ENCODE results near the gene PPP2R5B. TPM values are rescaled to one million over a fixed set of nuclear protein-coding genes. Genes with fewer than 3 reads are reported as not detected.

Gene PPP2R5B
- polyA plus RNA-seq, 2 donors, result 6.6 to 11.0 TPM

Other genes with a start within 250 kb of the PPP2R5B start
- gene NRXN2, start 201.5 kb upstream of the PPP2R5B start, polyA plus RNA-seq, result under 1 TPM; 0.24 to 0.44 TPM
- gene RASGRP2, start 180.5 kb upstream of the PPP2R5B start, polyA plus RNA-seq, result 10 to 100 TPM in 1 of 2 donors, 1 to 10 TPM in 1; 7.9 to 13.0 TPM
- gene PYGM, start 164.7 kb upstream of the PPP2R5B start, polyA plus RNA-seq, result 1 to 10 TPM; 1.2 to 1.7 TPM
- gene SF1, start 146.1 kb upstream of the PPP2R5B start, polyA plus RNA-seq, result 10 to 100 TPM; 79.0 to 88.0 TPM
- gene MAP4K2, start 121.5 kb upstream of the PPP2R5B start, polyA plus RNA-seq, result 1 to 10 TPM; 4.7 to 7.5 TPM
- 10 to 100 TPM; 15.4 to 19.0 TPM for gene MEN1, start 114.1 kb upstream of the PPP2R5B start, polyA plus RNA-seq
- gene CDC42BPG, start 80.0 kb upstream of the PPP2R5B start, polyA plus RNA-seq, result 10 to 100 TPM; 17.5 to 30.7 TPM
- 10 to 100 TPM; 16.1 to 28.7 TPM for gene EHD1, start 46.1 kb upstream of the PPP2R5B start, polyA plus RNA-seq
- gene ATG2A, start 7.5 kb upstream of the PPP2R5B start, polyA plus RNA-seq, result 10 to 100 TPM; 10.4 to 11.4 TPM
- not detected for gene GPHA2, start 11.2 kb downstream of the PPP2R5B start, polyA plus RNA-seq
- not detected for gene MAJIN, start 47.4 kb downstream of the PPP2R5B start, polyA plus RNA-seq
- under 1 TPM; 0.22 to 0.35 TPM for gene BATF2, start 72.3 kb downstream of the PPP2R5B start, polyA plus RNA-seq
- 10 to 100 TPM; 44.5 to 68.6 TPM for gene ARL2, start 89.5 kb downstream of the PPP2R5B start, polyA plus RNA-seq
- gene SNX15, start 102.8 kb downstream of the PPP2R5B start, polyA plus RNA-seq, result 10 to 100 TPM; 14.7 to 15.6 TPM
- gene SAC3D1, start 116.5 kb downstream of the PPP2R5B start, polyA plus RNA-seq, result 10 to 100 TPM in 1 of 2 donors, 1 to 10 TPM in 1; 6.2 to 12.1 TPM
- gene NAALADL1, start 133.9 kb downstream of the PPP2R5B start, polyA plus RNA-seq, result 1 to 10 TPM; 3.0 to 6.0 TPM
- 1 to 10 TPM; 4.3 to 8.8 TPM for gene CDCA5, start 159.4 kb downstream of the PPP2R5B start, polyA plus RNA-seq
- gene ZFPL1, start 159.5 kb downstream of the PPP2R5B start, polyA plus RNA-seq, result 10 to 100 TPM; 30.6 to 30.9 TPM
- gene VPS51, start 171.5 kb downstream of the PPP2R5B start, polyA plus RNA-seq, result 10 to 100 TPM; 62.3 to 70.4 TPM
- 10 to 100 TPM; 48.3 to 68.3 TPM for gene TM7SF2, start 187.2 kb downstream of the PPP2R5B start, polyA plus RNA-seq
- gene ZNHIT2, start 193.0 kb downstream of the PPP2R5B start, polyA plus RNA-seq, result 10 to 100 TPM; 12.4 to 13.3 TPM
- gene FAU, start 197.4 kb downstream of the PPP2R5B start, polyA plus RNA-seq, result 100 to 1,000 TPM; 789 to 817 TPM
- gene MRPL49, start 197.6 kb downstream of the PPP2R5B start, polyA plus RNA-seq, result 10 to 100 TPM; 18.9 to 44.3 TPM
- gene SYVN1, start 209.8 kb downstream of the PPP2R5B start, polyA plus RNA-seq, result 10 to 100 TPM; 16.4 to 17.8 TPM
- gene SPDYC, start 245.5 kb downstream of the PPP2R5B start, polyA plus RNA-seq, result not detected